Tibial artery (tissue), 4 donors: ENCODE measurements around the gene MEGF10.
"Not testable (repeated sequence)": the region's sequence is repeated elsewhere in the genome, so short reads cannot be mapped to it uniquely, and the experiment has no call there.

Experiments
- DNase-seq, 2 donors: peaks; one replicate each; pipeline ENCODE4 v3.0.0-alpha.2; 2019
- H3K27ac ChIP-seq, 2 donors: fragments of 200-600 bp; sonication (generic) in 1 of 2; 1 replicate in 1 of 2; 2 replicates in 1 of 2; pipeline ENCODE4 v1.5.1; 2018 to 2019; ENCODE audit warnings: mild to moderate bottlenecking in 1 of 2
- H3K27me3 ChIP-seq, 2 donors: fragments of 200-600 bp; sonication (generic) in 1 of 2; one replicate each; pipeline versions ENCODE4 v1.5.1 to v1.6.0; 2016 to 2019
- H3K36me3 ChIP-seq, 3 donors: fragments of 200-600 bp; sonication (generic) in 2 of 3; one replicate each; pipeline ENCODE4 v1.5.1; 2016 to 2019; ENCODE audit warnings: mild to moderate bottlenecking in 2 of 3
- H3K4me1 ChIP-seq, 4 donors: fragments of 200-600 bp; sonication (generic) in 2 of 4; 1 replicate in 3 of 4; 2 replicates in 1 of 4; pipeline ENCODE4 v1.5.1; 2016 to 2019
- H3K4me3 ChIP-seq, 2 donors: fragments of 200-600 bp; sonication (generic) in 1 of 2; 1 replicate in 1 of 2; 2 replicates in 1 of 2; pipeline ENCODE4 v1.5.1; 2018 to 2019; ENCODE audit warnings: mild to moderate bottlenecking in 2 of 2
- H3K9me3 ChIP-seq, 3 donors: fragments of 200-600 bp; sonication (generic) in 1 of 3; one replicate each; pipeline ENCODE4 v1.5.1; 2016 to 2019
- CTCF ChIP-seq, 2 experiments: fragments of 200-600 bp in 1 of 2; fragments of 450-650 bp in 1 of 2; IDR thresholded peaks; one replicate each; pipeline ENCODE4 v1.5.1; 2017 to 2019; ENCODE audit warnings: antibody characterized with exemption in 2 of 2, mild to moderate bottlenecking in 1 of 2, moderate library complexity in 1 of 2
- intact Hi-C: fragments of 100-400 bp; cut with DNase I; formaldehyde crosslinking; loops from one replicate; pipeline ENCODE4 v1.15.0; 2023; ENCODE audit warnings: low total_unique reads

Gene MEGF10

GRCh38 chr5:127303404-127303803 is 12.8 kb downstream of the MEGF10 start:
- intact Hi-C loops = no loop called here
- H3K4me1 ChIP-seq = no peaks in the 10 kb centered on the region

DNA sequence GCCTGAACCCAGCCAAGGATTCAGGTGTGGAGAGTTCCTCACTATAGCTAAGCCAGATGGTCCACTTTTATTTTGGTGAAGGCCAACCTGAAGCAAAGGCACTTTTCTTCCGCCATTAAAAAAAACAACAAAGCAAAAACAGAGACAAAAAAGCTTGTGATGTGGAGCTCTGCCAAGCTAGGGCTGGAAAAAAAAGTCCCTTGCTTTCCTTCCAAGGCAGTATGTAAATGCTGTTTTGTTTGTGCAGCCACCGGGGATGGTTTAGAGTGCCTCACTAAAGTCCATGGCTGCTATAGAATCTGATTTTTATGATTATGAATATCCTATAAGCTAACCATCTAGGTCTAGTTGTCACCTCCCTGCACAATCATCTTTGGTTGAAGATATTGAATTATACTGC is 14.9 kb downstream of the MEGF10 start:
- Histone ChIP-seq H3K27me3 (no peaks in the 10 kb centered on the region), H3K27ac (no peak overlapping the region), H3K9me3 (no peaks in the 10 kb centered on the region), H3K4me3 (no peak overlapping the region), H3K4me1 (no peaks in the 10 kb centered on the region), H3K36me3 (no peaks in the 10 kb centered on the region)
- intact Hi-C loops = no loop called here
- no peak for TF ChIP-seq CTCF (IDR thresholded peaks at IDR 0.05)
- DNase-seq = no peak

More at GRCh38 chr5:127303404-127303803, 12.8 kb downstream of the MEGF10 start:
- Histone ChIP-seq H3K9me3 (no peaks in the 10 kb centered on the region), H3K36me3 (no peaks in the 10 kb centered on the region), H3K4me3 (no peak overlapping the region), H3K27ac (no peak overlapping the region), H3K27me3 (no peaks in the 10 kb centered on the region)
- no peak for TF ChIP-seq CTCF (IDR thresholded peaks at IDR 0.05)
- DNase-seq = no peak

DNA sequence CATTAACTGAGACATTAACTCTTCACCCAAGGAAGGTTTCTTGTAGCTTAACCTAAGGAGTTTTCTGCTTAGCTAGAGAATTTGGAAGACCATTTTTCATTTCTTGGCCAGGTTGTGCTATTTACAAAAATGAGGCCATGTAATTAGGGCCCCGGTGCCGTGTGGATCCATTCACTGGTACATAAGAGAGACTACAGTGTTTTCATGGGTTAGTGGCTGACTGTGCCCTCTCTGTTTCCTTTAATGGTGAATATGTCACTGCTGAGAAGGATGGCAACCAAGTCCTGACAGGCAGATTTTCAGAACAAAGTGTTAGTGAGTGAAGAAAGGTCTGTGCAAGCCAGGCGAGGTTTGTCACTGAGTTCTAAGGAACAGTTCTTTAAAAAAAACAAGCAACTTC is 15.4 kb downstream of the MEGF10 start:
- TF ChIP-seq CTCF (IDR thresholded peaks at IDR 0.05) = no peak
- Histone ChIP-seq H3K36me3 (no peaks in the 10 kb centered on the region), H3K4me3 (no peak overlapping the region), H3K27me3 (no peaks in the 10 kb centered on the region), H3K9me3 (no peaks in the 10 kb centered on the region), H3K27ac (no peak overlapping the region), H3K4me1 (no peaks in the 10 kb centered on the region)
- intact Hi-C loops = no loop called here
- DNase-seq = no peak

DNA sequence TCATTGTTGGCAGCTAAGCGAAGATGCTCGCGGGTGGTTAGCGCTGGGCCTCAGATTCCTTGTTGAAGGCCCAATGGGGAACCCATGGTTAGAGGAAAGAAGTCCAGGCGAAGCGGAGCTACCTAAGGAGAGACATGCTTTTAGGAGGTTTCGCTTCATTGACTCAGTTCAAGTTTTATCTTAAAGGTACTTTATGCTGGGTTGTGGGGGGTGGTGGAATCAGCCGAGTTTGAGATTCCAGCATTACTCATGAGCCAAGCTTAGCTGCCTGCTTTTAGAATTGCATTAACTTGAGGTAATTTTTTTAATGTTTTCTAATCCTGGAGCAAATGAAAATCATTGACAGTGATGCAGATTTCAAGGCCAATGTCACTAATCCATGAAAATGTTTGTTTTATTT is 16.1 kb downstream of the MEGF10 start:
- no peak overlapping the region for H3K27ac ChIP-seq
- no peak for TF ChIP-seq CTCF (IDR thresholded peaks at IDR 0.05)
- intact Hi-C loops = no loop called here
- H3K4me3 ChIP-seq = no peak overlapping the region
- no peaks in the 10 kb centered on the region for H3K4me1 ChIP-seq
- DNase-seq = no peak
- H3K36me3 ChIP-seq = no peaks in the 10 kb centered on the region
- H3K9me3 ChIP-seq = no peaks in the 10 kb centered on the region
- H3K27me3 ChIP-seq = no peaks in the 10 kb centered on the region

- H3K4me1 ChIP-seq = no peaks in the 10 kb centered on the region
- TF ChIP-seq CTCF (IDR thresholded peaks at IDR 0.05) = no peak
- no peaks in the 10 kb centered on the region for H3K36me3 ChIP-seq
- no peaks in the 10 kb centered on the region for H3K9me3 ChIP-seq
- H3K4me3 ChIP-seq = no peak overlapping the region
- intact Hi-C loops = no loop called here
- H3K27ac ChIP-seq = no peak overlapping the region
- no peaks in the 10 kb centered on the region for H3K27me3 ChIP-seq
- DNase-seq = no peak
Measured at GRCh38 chr5:127307868-127308267, 17.3 kb downstream of the MEGF10 start.

DNA sequence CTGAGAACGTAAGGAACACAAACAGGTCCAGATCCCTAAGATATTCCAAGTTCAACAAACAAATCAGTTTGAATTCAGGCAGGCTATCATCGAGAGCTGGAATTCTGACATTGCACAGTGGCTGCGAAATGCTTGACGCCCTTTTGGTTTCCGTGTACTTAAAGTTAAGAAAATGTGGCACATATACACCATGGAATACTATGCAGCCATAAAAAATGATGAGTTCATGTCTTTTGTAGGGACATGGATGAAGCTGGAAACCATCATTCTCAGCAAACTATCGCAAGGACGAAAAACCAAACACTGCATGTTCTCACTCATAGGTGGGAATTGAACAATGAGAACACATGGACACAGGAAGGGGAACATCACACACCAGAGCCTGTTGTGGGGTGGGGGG is 17.7 kb downstream of the MEGF10 start:
- H3K36me3 ChIP-seq, H3K9me3 ChIP-seq, H3K4me1 ChIP-seq, H3K27me3 ChIP-seq, intact Hi-C loops, DNase-seq, H3K27ac ChIP-seq, H3K4me3 ChIP-seq: not testable (repeated sequence)
